GM12878 (cell line): ENCODE data around the gene SEMA5A. TPM values are rescaled to one million over a fixed set of nuclear protein-coding genes. Genes with fewer than 3 reads are reported as not detected.

ENCODE experiments used
- CUX1 ChIP-seq: IDR thresholded peaks from 2 replicates; pipeline ENCODE4 v1.6.1; 2012; ENCODE audit warnings: improper control_type of control experiment, low read depth, low read length; ENCODE audit not compliant: insufficient replicate concordance
- E2F8 ChIP-seq: fragments of 450-650 bp; IDR thresholded peaks from 2 replicates; pipeline ENCODE4 v1.6.1; 2018; ENCODE audit warnings: mild to moderate bottlenecking, low read depth, moderate library complexity; ENCODE audit not compliant: partially characterized antibody
- MAX ChIP-seq: IDR thresholded peaks from 2 replicates; pipeline ENCODE4 v1.6.1; 2012; ENCODE audit warnings: low read depth, low read length, improper control_type of control experiment
- MYC ChIP-seq: IDR thresholded peaks from 2 replicates; pipeline ENCODE4 v1.6.1; 2011; ENCODE audit warnings: mild to moderate bottlenecking, low read length, moderate library complexity, inconsistent platforms; ENCODE audit not compliant: insufficient read depth, insufficient replicate concordance, insufficient read length, severe bottlenecking
- POU2F2 ChIP-seq: IDR thresholded peaks from 3 replicates; pipeline ENCODE4 v1.6.1; 2011; ENCODE audit warnings: low read depth, mild to moderate bottlenecking, low read length, borderline replicate concordance
- TAF1 ChIP-seq: IDR thresholded peaks from 2 replicates; pipeline ENCODE4 v1.6.1; 2011; ENCODE audit warnings: mild to moderate bottlenecking, low read depth, low read length, borderline replicate concordance
- USF1 ChIP-seq: IDR thresholded peaks from 2 replicates; pipeline ENCODE4 v1.6.1; 2011; ENCODE audit warnings: borderline replicate concordance, low read depth, mild to moderate bottlenecking, moderate library complexity, mixed read lengths, low read length; ENCODE audit not compliant: insufficient read depth; ENCODE audit errors: extremely low read length
- polyA plus RNA-seq, 11 experiments: library from polyadenylated mRNA; depleted of rRNA in 4 of 11; unstranded in 6 of 11; stranded (reverse) in 5 of 11; fragments of >200 nt; fragmentation: Nextera tagmentation in 4 of 11; fragmentation: Illumina TruSeq in 1 of 11; extraction: Ambion mirVana in 4 of 11; extraction: Trizol in 1 of 11; gene quantifications; 1 replicate in 1 of 11; 2 replicates in 10 of 11; pipeline versions ENCODE4 v1.2.1 to v1.2.3, GENCODE V29; 2011 to 2016; ENCODE audit warnings: inconsistent platforms in 2 of 11, missing spikeins in 2 of 11, low read depth in 1 of 11
- total RNA-seq, 4 experiments: library from RNA; depleted of rRNA in 3 of 4; stranded (reverse); fragments of >200 nt in 3 of 4; fragmentation: Illumina TruSeq in 1 of 4; extraction: Trizol in 1 of 4; gene quantifications; 2 replicates each; pipeline versions ENCODE4 v1.2.1 to v1.2.3, GENCODE V29; 2013 to 2021

Gene SEMA5A
- total and polyA plus RNA-seq, 10 of the 15 experiments (the other 5 are each of a cell fraction or from before 2014, with no cell fraction given), result 0.03 to 2.4 (median 0.09) TPM; not detected in 1

- TF ChIP-seq MAX (no peak), POU2F2 (no peak), E2F8 (no peak), TAF1 (no peak), MYC (no peak), USF1 (no peak), CUX1 (no peak)
These were observed 182.4 kb downstream of the SEMA5A start (continued) for GRCh38 chr5:9363449-9363848.
